ENCODE results near the gene XRN1.

DNA sequence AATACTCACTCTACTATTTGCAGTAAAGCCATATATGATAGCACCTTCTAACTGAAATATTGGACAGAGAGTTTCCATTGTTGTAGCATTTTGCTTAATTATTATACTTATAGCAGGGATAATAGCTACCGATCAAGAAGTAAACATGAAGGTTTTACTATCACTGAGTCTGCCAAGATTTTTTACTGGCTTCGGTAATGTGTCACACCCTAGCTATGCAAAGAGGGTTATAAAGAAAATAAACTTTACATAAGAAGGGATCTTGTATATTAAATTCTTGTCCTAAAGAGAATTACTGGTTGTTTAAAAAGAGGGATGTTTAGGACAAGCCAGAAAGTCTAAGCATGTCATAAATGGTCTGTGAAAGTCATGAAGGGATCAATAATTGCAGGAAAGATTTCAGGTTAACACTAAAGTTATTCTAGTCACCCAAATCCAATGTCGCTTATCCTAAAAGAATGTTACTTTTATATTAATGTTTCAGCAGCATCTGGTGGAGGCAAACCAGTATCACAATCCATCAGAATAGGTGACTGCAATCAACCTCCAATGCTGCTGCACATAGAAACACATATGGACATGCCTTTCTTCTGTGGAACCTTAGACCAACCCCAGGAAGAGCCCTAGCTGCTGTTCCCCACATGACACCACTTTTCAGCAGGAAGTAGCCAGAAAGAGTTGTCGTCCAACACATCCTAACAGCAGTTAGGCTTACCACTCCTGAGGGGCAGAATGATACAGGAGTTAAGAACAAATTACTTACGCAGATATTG is 159.8 kb downstream of the XRN1 start:
- TF ChIP-seq, protein P1, sequence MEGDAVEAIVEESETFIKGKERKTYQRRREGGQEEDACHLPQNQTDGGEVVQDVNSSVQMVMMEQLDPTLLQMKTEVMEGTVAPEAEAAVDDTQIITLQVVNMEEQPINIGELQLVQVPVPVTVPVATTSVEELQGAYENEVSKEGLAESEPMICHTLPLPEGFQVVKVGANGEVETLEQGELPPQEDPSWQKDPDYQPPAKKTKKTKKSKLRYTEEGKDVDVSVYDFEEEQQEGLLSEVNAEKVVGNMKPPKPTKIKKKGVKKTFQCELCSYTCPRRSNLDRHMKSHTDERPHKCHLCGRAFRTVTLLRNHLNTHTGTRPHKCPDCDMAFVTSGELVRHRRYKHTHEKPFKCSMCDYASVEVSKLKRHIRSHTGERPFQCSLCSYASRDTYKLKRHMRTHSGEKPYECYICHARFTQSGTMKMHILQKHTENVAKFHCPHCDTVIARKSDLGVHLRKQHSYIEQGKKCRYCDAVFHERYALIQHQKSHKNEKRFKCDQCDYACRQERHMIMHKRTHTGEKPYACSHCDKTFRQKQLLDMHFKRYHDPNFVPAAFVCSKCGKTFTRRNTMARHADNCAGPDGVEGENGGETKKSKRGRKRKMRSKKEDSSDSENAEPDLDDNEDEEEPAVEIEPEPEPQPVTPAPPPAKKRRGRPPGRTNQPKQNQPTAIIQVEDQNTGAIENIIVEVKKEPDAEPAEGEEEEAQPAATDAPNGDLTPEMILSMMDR (IDR thresholded peaks at IDR 0.05), result no peak
- TF ChIP-seq POLR2A (IDR thresholded peaks at IDR 0.05), result no peak
